Middle frontal gyrus (tissue), 1 donor: Measurements from ENCODE around the gene MLLT10.

Experiments used
- DNase-seq: peaks from one replicate; pipeline ENCODE4 v3.0.0-alpha.2; 2015; ENCODE audit warnings: low spot score; ENCODE audit errors: extremely low spot score

Gene MLLT10

DNA sequence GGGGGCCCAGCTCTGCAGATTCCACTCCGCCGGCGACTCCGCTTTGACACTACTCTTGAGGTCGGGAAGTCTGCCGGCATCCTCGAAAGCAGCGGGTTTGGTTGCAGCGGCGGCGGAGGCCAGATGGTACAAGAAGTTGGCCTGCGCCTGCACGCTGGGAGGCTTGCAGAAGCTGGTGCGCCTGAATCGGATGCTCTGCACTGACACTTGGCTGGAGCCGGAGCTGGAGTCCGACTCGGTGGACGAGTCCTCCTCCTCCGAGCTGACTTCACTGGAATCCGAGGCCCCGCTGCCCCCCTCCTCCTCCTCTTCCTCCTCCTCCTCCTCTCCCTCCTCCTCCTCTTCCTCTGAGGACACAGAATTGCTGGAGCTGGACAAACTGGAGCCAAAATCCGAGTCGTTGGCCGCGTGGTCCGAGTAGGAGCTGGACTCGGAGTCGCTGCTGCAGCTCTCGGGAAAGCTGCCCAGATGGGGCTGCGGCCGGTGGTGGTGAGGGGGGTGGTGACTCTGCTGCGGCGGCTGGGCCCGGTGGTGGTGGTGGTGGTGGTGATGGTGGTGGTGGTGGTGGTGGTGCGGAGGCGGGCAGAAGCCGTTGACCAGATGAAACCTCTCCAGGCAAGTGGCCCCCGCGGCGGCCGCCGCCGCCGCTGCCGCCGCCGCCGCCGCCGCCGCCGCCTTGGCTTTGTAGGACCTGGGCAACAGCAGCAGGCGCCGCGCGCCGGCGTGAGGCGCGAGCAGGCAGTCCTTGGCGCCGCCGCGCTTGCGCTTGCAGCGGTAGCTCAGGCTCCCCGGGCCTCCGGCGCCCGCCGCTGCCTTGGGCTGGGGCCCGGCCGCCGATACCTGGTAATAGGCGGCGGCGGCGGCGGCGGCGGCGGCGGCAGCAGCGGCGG lies 17.5 kb upstream of the MLLT10 start:
- DNase-seq, result no peak

DNA sequence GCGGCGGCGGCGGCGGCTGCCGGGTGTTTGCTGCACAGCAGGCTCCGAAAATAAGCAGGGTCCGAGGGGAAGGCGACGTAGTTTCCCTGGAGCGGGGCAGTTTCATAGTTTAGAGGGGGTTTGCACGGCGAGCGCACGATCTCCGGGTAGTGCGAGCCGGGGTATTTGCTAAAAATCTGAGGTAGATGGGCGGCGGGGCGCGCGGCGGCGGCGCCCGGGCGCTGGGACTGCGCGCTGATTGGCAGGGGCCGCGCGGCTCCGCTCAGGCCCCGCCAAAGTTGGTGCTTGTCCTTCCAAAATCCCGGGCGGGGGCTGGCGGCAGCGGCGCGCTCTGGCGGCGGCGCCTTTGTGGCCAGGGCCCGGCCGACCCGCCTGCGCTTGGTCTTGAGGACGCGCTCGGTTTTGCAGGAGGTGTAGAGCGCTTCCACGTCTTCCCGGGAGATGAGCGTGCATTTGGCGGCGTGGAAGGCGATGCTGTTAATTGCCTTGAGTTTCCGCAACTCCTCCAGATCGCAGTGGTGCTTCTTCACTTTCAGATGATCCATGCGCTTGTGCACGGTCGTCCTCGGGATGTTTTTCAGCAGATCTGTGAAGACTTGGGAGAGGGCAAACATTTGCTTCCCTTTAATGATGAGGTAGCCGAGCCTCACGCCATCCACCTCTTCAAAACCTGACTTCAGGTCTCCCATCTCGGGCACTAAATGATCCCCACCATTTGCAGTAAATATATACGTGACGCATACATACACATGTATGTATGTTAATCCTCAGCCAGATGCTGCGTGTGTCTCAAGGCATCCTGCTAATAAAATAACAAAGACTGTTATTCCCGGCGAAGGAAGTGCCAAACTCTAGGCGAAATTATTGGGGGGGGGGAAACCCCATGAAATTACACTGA lies 16.6 kb upstream of the MLLT10 start:
- DNase-seq, result no peak

DNA sequence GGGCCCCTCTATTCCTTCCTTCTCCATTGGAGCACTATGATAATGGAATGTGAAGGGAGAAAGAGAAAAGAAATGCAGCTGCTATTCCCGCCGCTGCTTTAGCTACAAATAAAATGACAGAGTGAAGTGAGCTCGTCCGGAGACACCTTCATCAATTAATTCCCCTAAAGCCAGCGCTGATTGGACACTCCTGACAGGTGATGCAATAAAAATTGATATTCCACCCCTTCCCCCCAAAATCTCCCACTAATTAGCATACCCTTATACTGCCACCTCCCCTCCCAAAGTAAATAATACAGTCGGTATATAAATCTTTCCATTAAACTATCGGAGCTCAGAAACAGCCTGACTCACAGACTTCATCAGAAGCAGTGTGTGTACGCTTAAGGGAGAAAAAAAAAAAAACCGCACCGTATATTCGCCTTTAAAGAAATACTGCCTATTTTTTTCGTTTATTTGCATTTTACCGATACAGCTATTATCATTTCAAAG lies 15.8 kb upstream of the MLLT10 start:
- DNase-seq, result no peak

DNA sequence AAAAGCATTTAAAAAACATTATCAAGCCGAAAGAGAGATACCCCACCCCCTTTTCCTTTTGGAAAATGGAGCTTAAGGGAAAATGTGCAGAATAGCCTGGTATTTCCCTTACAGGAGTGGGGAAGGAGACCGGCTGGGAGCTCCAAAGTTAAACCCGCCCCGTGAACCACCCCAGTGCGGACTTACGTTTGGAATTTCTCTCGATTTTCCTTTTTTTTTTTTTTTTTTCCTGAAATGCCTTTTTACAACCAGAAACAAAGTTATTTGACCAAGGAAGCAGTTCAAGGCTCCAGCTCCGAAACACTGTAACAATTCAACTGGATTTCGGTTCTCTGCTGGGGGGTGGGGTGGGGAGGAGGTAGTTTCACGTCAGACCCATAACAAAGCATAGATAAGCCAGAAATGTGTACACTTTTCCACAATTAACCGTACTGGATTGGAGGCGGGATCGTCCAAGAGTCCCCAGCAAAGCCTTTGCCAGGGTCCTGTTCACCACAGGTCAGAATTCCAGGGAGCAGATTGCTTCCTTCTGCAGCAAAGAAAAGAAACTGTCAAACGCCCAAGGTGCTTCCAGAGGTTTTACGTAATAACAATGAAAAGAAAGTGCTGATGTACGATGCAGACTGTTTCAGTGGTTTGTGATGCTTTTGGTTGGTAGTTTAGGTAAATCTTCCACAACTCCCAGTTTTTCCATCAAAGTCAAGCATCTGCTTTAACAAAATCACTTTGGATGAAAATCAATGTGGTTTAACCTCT lies 15.2 kb upstream of the MLLT10 start:
- DNase-seq, result no peak

DNA sequence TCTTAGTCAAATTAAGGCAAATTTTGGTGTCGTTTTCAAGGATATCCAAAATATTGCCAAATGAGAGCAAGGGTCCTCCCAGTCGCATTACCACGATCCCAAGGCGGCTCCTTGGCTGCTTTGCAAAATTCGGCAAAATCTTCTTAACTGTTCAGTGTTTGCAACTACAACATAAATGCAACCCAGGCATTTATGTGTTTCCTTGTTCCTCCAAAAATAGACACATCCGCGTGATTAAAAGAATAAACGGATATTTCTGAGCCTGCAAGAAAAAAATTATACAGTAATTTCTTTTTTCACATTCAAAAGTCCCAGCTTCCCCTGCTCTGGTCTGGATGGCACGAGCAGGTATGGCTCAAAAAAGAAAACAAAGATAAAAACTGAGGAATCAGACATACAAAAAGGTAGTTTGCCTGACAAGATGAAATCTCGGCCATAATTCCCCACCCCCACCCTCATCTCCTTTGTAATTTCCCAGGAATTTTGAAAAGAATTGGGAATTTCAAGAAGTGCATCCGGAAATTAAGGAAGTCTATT lies 14.6 kb upstream of the MLLT10 start:
- no peak for DNase-seq

DNA sequence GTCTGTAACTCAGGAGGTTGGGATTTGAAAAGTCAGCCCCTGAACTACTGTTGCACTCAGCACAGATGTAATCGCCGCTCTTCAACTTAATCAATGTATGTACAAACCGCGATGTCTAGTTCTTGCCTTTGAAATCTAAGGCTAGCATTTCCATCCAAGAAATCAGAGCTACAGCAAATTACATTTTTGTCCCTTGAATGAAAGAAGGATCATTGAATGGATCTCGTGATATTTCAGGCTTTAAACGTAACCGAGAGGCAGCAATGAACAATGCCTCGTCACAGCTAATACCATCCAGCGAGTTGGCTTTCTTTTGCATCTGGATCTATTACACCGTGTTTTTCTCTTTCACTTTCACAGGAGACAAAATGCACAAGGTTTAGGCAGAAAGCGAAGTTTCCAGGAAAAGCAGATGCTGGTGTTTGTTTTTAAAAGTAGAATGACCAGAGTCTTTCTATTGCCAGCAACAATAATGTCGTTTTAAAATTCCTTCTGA lies 14.0 kb upstream of the MLLT10 start:
- no peak for DNase-seq

DNA sequence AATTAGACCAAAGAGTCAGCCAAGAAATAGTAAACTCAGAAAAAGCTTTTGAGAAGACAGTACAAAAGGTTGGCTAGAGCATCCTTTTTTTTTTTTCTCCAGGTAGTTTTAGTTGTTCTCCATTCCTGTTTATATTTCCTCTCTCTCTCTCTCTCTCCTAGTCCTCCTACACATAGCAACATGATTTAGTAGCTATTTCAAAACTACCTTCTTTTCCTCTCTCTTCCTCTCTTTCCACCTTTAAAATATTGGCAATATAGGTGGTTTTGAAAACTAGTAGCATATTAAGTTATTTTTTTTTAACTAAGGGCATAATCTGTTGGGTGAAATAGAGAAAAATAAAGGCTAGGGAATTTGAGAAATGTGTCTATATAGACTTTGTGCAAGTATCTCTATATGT lies 13.5 kb upstream of the MLLT10 start:
- no peak for DNase-seq

DNA sequence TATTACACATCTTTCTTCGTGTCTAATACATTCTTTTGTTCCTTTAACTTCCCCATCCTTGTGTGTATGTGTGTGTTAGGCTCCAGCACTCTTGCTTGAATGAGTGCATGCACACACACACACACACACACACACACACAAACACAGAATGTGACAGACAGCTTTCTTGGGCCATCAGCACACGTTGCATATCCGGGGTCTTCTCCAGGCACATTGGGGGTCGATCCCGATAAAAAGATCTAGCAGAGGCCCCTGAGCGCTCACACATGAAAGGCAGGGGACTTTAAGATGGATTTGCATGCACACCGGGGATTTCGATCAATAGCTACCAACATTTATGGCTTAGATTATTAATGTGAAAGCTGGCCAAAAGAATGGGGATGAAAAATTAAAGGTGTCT lies 13.1 kb upstream of the MLLT10 start:
- no peak for DNase-seq

DNA sequence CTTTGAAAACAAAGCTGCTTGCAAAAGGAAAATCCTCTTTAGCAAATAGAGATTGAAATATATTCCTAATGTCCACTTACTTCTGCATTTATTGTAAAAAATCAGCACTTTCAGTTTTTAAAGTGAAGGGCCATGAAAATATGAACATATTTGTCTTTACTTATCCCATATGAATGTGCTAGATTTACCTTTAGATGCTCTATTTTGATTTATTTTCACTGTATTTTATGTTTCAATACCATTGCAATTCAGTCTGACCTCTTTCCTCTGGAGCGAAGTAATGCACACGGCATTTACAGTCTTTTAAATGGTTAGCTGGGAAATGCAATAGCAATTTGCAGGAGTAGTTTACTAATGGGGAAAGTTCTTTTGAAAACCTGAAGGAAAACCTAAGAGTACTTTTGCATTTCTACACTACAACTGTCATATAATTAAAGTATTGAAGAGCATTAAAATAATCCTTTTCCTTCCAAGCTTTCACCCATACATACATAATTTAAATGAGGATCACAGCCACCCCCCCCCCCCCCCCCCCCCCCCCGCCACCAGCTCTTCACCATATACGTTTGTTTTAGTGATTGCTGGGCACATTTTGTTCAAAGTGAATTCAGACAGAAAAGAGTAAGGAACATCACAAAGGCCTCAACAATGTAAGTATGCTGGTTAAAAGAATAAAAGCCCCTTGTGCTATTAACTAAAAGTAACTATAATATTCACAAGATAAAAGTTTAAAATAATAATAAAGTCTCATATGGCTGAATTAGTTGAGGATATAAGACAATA lies 12.1 kb upstream of the MLLT10 start:
- no peak for DNase-seq

DNA sequence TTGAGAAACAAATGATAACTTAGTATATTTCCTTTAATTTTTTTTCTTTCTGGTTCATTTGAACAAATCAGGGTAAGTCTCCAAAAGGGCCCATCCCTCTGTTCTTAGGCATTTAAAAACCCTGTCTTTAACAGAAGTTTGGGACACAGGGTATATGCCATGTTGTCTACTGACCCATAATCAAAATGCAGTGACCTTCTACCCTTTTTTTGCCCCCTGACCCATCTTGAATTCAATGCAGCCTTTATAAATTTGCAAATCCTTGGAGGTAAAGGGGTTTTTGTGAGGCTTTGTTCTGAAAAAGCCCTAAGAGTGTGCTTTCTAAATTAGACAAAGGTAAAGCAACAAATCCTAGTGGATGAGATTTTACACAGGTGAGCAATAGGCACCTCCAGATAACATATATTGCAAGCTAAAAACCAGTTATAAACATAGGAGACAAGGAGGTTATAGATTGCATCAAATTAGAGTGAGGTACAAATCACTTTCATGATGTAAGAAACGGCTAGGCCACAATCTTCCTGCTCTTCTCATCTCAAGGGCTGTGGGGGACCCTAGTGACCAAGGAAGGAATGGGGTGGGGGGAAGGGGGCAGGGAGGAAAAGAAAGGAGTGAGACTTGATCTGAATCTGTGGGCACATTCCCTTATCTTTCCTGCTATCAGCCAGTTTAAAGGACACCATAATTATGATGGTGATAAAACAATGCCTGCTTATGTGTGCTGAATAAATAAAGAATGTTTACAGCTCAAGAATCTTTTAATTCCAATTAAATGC lies 11.2 kb upstream of the MLLT10 start:
- no peak for DNase-seq

DNA sequence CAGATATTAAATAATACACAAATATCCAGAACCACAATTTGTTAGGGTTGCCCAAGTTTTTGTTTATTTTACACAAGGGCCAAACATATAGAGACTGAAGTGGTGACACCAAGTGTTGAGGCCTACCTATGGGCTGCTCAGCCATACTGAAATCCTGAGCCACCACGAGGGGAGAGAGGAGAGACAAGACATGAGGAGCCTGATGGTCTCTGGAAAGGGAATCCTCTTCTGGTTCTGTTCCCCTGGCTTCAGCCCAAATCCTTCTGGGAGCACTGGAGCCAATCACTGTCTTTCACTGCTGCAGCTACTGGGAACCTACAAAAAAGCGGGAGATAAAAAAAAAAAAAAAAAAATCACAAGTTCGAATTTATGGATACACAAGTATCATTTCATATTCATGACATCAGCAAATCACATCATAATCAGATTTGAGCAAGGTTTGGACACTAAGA lies 10.4 kb upstream of the MLLT10 start:
- no peak for DNase-seq

DNA sequence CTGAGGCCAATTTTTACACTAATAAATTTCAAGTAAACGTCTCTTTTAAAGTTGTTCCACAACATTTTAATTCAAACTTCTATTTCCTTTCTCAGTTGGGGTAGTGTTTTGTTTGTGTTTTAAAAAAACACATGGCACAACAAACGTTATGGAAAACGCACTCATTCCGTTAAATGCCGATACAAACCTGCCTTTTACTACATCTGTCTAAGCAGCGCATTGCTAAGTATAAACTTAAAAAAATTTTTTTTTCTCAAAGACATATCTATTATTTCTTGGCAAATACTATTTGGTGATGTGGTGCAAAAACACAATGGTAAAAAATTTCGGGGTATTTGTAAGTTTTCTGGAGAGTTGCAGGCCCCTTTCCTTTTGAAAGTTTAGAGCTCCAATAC lies 9.9 kb upstream of the MLLT10 start:
- DNase-seq, result no peak

DNA sequence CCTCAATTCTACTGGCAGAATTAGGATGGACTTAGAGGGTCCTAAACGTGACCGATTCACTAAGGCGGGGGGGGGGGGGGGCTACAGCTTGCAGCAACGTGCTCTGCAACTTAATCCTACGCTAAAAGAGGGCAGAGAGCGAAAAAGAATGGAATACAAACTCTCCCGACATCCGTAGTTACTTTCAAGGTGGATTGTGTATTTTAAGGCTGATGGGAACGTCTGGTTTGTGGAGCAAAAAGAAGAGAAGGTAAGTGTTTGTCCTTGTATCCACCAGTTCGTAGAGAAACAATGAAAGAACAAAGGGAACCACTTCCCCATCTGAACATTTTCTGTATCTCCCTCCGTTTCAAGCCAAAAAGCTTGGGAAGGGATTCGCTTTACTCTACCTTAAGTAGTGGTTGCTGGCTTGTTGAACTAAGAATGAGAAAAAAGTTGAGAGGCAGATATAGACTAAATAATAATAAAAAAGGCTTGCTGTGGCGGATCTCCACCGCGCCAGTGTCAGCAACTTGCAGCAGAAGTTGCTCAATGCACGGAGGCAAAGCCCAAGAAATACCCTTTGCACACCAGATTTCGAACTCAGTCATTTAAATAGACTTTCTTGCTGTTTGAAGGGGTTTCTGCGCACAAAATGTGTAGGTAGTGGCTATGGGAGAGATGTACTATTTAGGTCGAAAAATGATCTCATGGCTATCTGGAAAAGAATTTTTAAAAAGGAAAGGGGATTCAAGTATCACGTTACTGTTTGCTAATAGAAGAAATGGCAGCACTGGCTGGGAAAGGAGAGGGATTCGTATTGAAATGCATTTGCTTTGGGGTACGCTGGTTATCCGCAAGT lies 9.3 kb upstream of the MLLT10 start:
- DNase-seq, result no peak

DNA sequence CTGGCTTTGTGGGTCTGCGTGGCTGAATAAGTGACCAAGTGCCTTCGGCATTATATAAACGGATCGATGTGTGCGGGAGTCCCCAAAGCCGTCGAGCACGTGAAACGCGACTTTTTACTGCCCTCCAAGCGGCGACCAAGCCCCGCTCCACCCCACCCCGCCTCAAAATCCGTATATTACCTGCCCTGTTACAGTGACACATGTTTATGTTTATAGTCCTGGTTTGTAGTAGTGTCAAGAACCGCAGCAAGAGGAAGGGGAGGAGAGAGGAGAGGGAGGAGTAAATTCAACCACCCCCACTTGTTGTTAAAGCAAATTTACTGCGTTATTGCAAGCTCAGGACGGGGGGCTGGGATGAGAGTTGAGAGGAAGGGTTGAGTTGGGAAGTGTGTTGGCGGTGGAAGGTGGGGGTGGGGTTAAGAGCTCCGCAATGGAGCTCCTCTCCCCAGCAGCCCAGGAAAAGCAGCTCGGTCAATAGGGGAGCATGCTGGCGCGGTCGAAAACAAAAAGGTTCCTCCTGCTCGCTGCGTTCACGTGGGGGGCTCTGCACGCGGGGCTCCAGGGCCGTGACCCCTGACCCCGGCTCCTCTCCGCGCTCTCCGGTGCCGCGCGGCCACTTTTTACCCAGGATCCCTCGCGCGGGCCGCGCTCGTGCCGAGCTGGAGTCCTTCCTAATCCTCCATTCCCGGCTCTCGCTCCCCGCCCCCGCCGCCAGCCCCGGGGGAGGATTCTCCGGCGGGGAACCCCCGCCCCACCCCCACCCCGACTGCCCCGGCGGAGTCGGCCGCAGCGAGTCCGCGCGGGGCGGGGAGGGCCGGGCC lies 8.5 kb upstream of the MLLT10 start, which contains the start of gene SKIDA1:
TSS of gene SKIDA1 (minus strand) at position 316 of the 821 bp plus-strand sequence. CDS start 7,860 bp downstream, outside the sequence.
- DNase-seq, result no peak

DNA sequence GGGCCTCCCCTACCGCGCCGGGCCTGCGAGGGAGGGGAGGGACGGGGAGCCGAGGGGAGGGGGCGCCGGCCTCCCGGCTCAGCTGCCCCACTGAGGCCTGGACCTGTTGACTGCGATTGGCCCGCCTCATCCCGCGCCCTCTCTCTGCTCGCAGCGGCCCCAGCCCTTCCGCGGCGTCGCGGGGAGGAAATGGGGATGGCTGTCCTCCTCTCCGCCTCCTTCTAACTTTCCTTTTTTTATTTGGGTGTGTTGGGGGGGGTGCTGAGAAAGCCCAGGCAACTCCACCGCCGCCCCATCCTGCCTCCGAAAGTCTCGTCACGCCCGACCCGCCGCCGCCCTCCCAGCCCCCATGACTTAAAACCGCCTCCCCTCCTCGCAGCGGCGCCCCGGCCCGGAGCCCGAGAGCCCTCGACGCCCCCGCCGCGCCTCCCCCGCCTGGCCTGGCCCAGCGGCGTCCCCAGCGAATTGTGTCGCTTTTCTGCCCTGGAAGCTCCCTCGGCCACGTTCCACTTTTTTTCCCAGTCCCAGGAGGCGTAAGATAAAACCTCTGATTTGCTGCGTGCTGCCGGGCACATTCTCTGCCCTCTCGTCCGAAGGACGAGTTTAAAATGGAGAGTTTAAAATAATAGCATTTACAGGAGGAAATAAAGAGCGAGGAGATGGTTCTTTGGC lies 7.7 kb upstream of the MLLT10 start:
- DNase-seq, result no peak

DNA sequence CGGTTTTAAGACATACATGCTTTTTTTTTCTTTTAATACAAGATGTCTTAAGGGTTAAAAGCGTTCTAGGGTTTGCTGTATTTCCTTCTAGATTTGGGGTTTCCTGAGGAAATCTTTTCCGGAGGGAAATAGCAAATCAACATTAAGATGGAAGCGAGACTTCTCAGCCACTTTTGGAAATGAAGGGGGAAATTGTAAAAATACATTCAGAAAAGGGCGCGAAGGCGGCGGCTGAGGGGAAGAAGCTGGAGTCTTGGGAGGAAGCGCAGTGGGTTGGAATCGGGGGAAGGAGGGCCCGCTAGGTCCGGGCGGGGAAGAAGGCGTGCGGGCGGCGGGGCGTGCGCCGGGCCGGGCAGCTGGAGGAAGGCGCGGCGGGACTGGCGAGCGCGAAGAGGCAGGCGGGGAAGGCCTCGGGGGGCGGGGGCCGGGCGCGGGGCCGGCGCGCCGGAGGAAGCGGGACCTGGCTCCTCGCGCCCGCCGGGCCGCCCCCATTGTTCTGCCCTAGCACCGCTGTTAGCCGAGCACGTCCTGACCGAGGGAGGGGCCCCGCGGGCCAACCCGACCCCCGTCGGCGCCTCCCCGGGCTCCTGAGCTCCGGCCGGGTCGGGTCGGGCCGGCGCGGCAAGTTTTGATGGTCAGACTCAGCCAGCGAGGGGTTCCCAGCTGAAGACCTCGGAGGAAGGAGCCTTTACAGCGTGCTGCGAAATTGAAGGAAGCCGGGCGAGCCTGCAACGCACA lies 7.0 kb upstream of the MLLT10 start:
- no peak for DNase-seq
